PC-3 (cell line): ENCODE measurements around the gene SNRNP27.

Experiments
- EZH2 ChIP-seq: fragments of 300-600 bp; sonication (generic); IDR thresholded peaks from one replicate; pipeline ENCODE4 v1.6.1; 2017; ENCODE audit warnings: antibody characterized with exemption, mild to moderate bottlenecking, low read length; ENCODE audit not compliant: unreplicated experiment
- EZH2phosphoT487 ChIP-seq: fragments of 300-600 bp; sonication (generic); IDR thresholded peaks from 2 replicates; pipeline ENCODE4 v1.6.1; 2018; ENCODE audit warnings: mild to moderate bottlenecking, antibody characterized with exemption, low read length, borderline replicate concordance
- TF ChIP-seq, protein P1 (sequence below): fragments of 300-600 bp; sonication (generic); conservative IDR thresholded peaks from 2 replicates; pipeline ENCODE4 v1.5.1; 2017; ENCODE audit warnings: antibody characterized with exemption, low read depth, mild to moderate bottlenecking, low read length

- TF ChIP-seq, protein P1, sequence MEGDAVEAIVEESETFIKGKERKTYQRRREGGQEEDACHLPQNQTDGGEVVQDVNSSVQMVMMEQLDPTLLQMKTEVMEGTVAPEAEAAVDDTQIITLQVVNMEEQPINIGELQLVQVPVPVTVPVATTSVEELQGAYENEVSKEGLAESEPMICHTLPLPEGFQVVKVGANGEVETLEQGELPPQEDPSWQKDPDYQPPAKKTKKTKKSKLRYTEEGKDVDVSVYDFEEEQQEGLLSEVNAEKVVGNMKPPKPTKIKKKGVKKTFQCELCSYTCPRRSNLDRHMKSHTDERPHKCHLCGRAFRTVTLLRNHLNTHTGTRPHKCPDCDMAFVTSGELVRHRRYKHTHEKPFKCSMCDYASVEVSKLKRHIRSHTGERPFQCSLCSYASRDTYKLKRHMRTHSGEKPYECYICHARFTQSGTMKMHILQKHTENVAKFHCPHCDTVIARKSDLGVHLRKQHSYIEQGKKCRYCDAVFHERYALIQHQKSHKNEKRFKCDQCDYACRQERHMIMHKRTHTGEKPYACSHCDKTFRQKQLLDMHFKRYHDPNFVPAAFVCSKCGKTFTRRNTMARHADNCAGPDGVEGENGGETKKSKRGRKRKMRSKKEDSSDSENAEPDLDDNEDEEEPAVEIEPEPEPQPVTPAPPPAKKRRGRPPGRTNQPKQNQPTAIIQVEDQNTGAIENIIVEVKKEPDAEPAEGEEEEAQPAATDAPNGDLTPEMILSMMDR, result no peak
- TF ChIP-seq EZH2 (no peak), EZH2phosphoT487 (no peak)
Observed at GRCh38 chr2:69917852-69918251, 24.1 kb downstream of the SNRNP27 start.
